ENCODE results near the gene CACNA1I. TPM values are rescaled to one million over a fixed set of nuclear protein-coding genes. Genes with fewer than 3 reads are reported as not detected.

Gene CACNA1I
- total RNA-seq, 1 donor from 2014 or later, result 0.32 TPM

DNA sequence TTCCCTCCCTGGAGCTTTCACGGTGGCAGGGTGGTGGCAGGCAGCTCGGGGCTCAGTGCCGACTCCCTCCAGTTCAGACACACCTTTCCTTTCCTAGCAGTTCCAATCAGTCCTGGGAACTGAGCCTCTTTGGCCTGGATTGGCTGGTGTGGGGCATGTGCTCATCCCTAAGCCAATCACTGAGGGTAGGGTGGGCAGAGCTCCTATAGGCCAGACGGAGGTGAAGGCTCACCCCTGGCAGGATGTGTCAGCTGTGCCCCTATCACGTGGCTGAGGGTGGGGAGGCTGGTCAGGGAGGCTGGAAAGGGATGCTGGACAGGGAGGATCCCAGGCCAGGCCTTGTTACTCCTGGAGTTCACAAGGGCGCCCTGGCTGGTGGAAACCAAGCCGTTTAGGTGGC is 40.2 kb downstream of the CACNA1I start:
- H3K27me3 ChIP-seq, result peaks cover 24% of the 10 kb centered on the region
- ATAC-seq (no peak), DNase-seq (no peak)
- intact Hi-C loops (cut with DNase I), result no loop called here
- TF ChIP-seq, protein P1, sequence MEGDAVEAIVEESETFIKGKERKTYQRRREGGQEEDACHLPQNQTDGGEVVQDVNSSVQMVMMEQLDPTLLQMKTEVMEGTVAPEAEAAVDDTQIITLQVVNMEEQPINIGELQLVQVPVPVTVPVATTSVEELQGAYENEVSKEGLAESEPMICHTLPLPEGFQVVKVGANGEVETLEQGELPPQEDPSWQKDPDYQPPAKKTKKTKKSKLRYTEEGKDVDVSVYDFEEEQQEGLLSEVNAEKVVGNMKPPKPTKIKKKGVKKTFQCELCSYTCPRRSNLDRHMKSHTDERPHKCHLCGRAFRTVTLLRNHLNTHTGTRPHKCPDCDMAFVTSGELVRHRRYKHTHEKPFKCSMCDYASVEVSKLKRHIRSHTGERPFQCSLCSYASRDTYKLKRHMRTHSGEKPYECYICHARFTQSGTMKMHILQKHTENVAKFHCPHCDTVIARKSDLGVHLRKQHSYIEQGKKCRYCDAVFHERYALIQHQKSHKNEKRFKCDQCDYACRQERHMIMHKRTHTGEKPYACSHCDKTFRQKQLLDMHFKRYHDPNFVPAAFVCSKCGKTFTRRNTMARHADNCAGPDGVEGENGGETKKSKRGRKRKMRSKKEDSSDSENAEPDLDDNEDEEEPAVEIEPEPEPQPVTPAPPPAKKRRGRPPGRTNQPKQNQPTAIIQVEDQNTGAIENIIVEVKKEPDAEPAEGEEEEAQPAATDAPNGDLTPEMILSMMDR (IDR thresholded peaks at IDR 0.05), result no peak
- H3K4me3 ChIP-seq, result no peak overlapping the region
- H3K9me3 ChIP-seq, result no peaks in the 10 kb centered on the region
- no peaks in the 10 kb centered on the region for H3K36me3 ChIP-seq
- no peak overlapping the region for H3K27ac ChIP-seq
- no peaks in the 10 kb centered on the region for H3K4me1 ChIP-seq

DNA sequence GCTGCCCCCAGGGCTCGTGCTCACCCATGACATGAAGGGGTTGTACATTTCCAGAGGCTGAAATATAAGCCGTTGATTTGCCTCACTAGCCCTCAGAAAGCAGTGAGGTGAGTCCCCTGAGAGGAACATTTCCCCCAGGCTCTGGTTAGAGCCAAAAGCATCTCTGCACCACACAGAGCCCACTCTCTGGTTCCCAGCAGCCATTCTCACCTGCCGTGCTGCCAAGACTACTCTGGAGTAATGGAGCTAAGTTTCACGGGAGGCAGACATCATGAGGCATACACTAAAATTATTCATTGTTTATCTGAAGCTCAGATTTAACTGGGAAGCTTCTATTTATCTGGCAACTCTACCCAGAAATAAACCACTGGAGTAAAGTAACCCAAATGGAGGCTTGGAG is 40.8 kb downstream of the CACNA1I start:
- intact Hi-C loops (cut with DNase I), result no loop called here
- H3K27me3 ChIP-seq, result peaks cover 24% of the 10 kb centered on the region
- DNase-seq (no peak), ATAC-seq (no peak)
- H3K4me3 ChIP-seq, result no peak overlapping the region
- H3K27ac ChIP-seq, result no peak overlapping the region
- TF ChIP-seq, protein P1 (IDR thresholded peaks at IDR 0.05), result no peak
- no peaks in the 10 kb centered on the region for H3K36me3 ChIP-seq
- H3K9me3 ChIP-seq, result no peaks in the 10 kb centered on the region
- no peaks in the 10 kb centered on the region for H3K4me1 ChIP-seq

DNA sequence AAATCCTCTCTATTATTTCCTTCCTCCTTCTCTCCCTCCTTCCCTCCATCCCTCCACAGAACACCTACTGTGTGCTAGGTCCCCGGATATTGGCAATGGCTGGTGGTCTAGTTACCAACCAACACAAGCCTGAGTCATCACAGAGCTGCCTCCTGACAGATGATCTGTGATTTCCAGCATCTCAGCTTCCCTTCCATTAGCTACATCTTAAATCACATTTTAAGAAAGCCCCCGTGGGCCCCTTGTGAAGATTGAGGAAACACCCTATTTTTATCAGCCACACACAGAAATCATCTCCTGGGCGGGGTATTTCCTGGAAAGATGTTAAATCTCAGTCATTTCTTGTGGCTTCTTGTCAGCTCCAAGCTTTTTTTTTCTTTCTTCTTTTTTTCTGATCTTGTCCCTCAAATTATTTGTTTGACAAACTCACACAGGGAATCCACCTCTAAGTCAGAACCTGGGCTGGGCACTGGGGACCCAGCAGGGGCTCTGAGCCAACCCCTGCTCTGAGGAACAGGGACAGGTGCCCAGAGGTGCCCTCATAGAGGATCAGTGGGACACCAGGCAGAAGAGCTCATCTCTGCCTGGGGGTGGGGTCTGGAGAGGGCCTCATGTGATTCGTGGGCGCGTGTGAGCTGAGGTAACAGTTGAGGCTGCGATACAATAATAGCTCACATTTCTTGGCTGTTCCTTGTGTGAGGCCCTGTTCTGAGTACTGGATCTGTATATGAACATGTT is 42.4 kb downstream of the CACNA1I start:
- H3K27me3 ChIP-seq, result peaks cover 15% of the 10 kb centered on the region

DNA sequence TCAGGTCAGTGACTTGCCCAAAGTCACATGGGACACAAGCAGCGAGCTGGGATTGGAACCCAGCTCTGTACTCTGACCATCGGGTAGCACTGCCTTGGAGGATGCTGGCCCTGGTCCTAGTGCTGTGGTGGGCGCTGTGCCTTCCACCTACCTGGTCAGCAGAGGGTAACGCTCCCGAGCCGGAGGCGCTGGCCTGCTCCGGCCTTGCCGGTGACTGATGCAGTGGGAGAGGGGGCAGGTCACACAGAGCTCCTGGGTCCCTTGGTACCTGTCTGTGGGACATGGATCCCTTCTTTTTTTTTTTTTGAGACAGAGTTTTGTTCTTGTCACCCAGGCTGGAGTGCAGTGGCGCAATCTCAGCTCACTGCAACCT is 43.0 kb downstream of the CACNA1I start:
- DNase-seq, result no peak
- H3K4me3 ChIP-seq, result no peak overlapping the region

More for the DNA sequence above, 42.4 kb downstream of the CACNA1I start:
- no peak for ATAC-seq
- H3K36me3 ChIP-seq, result no peaks in the 10 kb centered on the region
- H3K4me1 ChIP-seq, result no peaks in the 10 kb centered on the region
- H3K4me3 ChIP-seq, result no peak overlapping the region
- H3K9me3 ChIP-seq, result no peaks in the 10 kb centered on the region
- TF ChIP-seq, protein P1 (IDR thresholded peaks at IDR 0.05), result no peak
- H3K27ac ChIP-seq, result no peak overlapping the region
- DNase-seq, result no peak
- intact Hi-C loops (cut with DNase I), result no loop called here

DNA sequence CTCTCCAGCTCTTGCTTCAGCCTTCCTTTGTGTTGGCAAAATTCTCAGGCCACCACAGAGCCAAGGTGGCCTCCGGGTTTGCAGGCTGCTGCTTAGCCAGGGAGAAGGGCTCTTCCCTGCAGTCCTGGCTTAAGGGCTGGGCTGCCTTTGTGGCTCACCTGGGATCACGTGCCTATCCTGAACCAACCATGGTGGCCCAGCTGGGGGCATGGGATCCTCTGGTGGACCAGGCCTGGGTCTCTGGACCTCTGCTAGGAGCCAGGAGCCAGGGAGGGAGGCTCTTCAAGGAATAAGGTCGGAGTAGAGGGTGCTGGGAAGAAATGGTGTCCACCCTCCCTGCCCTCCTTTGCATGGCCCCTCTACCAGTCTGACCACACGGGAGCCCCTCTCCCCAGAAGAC is 43.9 kb downstream of the CACNA1I start:
- Histone ChIP-seq H3K9me3 (no peaks in the 10 kb centered on the region), H3K36me3 (no peaks in the 10 kb centered on the region), H3K27me3 (peaks cover 20% of the 10 kb centered on the region), H3K4me1 (no peaks in the 10 kb centered on the region), H3K27ac (no peak overlapping the region), H3K4me3 (no peak overlapping the region)
- intact Hi-C loops (cut with DNase I), result no loop called here
- DNase-seq (no peak), ATAC-seq (no peak)
- TF ChIP-seq, protein P1 (IDR thresholded peaks at IDR 0.05), result no peak

More for the DNA sequence above, 43.0 kb downstream of the CACNA1I start:
- peaks cover 14% of the 10 kb centered on the region for H3K27me3 ChIP-seq
- TF ChIP-seq, protein P1 (IDR thresholded peaks at IDR 0.05), result no peak
- no peak overlapping the region for H3K27ac ChIP-seq
- no peak for ATAC-seq
- intact Hi-C loops (cut with DNase I), result no loop called here
- H3K4me1 ChIP-seq, result no peaks in the 10 kb centered on the region
- H3K9me3 ChIP-seq, result no peaks in the 10 kb centered on the region
- no peaks in the 10 kb centered on the region for H3K36me3 ChIP-seq
